Measurements from ENCODE around the gene MAP3K2.

DNA sequence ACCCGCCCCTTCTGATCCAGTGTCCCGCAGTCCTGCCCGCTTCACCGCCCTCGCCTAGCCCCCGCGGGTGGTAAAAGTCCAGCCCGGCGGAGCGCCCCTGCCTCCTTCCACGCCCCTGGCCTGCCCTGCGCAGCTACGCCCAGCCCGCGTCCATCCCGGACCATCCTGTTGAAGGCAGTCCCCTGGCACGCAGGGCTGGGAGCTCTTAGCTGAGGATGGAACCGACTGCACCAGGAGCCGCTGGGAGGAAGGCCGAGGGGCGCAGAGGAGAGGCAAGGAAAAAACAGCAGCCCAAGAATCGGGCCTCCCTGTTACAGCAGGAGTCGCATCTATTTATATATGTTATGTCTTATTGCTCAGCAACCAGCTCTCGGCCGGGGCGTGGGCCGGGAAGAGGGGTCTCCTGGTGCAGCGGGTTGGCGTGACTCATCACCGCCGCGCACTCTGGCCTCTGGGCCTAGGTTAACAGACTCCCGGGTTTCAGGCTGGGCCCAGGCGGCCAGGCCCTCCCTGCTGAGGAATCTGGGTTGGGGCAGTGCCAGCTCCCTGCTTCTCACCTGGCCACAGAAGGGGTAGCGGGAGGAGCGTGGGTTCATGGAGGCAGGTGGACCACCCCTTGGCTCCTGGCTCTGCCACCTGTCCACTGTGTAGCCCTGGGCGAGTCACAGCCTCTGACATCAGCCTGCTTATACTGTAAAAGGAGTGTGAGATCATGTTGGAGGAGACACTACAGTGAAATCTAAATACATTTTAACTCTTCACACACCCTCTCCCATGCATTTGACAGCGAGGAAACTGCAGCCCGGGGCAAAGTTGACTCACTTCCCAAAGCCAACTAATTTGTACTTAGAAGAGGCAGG is 13.4 kb upstream of the MAP3K2 start:
- TF ChIP-seq, protein P1, sequence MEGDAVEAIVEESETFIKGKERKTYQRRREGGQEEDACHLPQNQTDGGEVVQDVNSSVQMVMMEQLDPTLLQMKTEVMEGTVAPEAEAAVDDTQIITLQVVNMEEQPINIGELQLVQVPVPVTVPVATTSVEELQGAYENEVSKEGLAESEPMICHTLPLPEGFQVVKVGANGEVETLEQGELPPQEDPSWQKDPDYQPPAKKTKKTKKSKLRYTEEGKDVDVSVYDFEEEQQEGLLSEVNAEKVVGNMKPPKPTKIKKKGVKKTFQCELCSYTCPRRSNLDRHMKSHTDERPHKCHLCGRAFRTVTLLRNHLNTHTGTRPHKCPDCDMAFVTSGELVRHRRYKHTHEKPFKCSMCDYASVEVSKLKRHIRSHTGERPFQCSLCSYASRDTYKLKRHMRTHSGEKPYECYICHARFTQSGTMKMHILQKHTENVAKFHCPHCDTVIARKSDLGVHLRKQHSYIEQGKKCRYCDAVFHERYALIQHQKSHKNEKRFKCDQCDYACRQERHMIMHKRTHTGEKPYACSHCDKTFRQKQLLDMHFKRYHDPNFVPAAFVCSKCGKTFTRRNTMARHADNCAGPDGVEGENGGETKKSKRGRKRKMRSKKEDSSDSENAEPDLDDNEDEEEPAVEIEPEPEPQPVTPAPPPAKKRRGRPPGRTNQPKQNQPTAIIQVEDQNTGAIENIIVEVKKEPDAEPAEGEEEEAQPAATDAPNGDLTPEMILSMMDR (conservative IDR thresholded peaks at IDR 0.05), result no peak
- TF ChIP-seq ZFX (IDR thresholded peaks at IDR 0.05), result no peak
